ENCODE results near the gene MCRS1.

Gene MCRS1

DNA sequence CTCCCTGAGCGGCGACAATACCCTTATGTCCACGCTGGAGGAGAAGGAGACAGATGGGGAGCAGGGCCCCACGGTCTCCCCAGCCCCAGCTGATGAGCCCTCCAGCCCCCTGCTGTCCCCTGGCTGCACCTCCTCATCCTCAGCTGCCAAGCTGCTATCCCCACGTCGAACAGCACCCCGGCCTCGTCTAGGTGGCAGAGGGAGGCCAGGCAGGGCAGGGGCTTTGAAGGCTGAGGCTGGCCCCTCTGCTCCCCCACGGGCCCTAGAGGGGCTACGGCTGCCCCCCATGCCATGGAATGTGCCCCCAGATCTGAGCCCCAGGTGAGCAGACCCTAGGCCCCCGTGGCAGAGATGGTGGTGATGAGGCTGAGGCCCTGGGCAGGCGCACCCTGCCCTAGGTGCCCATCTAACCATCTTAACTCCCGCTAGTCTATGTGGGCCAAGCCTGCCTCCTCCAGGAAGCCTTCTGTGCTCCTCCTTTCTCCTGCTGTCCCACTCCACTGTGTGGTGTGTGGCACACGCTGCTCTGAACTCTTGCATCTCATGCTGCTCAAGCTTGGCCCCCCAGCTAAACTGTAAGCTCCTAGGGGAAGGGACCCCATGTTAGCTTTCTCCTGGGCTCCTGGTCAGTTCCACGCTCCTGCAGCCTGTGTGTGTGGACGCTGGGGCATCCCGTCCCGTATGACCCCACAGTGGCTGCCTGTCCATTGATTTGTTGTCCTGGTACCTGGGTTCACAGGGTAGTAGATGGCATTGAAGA lies 12.1 kb downstream of the MCRS1 start:
- DNase-seq (ENCODE audit: low spot score): no peak

- DNase-seq (ENCODE audit: low spot score): no peak
Measured at GRCh38 chr12:49554266-49554665, 13.7 kb downstream of the MCRS1 start.

- DNase-seq (ENCODE audit: low spot score): peak; percentile 59
Measured at GRCh38 chr12:49553512-49554088, 14.3 kb downstream of the MCRS1 start.

DNA sequence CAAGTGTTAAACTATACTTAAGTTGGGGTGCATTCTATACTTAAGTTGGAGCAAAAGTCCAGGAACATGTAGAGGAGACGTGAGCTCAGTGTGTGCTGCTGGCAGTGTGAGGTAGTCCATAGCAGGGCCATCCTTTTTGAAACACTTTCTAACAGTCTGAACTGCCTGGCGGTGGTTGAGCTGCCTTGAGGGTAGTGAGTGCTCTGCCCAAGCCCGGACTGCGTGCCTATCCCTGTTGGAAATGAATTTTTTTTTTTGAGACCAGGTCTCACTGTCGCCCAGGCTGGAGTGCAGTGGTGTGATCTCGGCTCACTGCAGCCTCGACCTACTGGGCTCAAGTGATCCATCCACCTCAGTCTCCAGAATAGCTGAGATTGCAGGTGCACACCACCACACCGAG lies 15.0 kb downstream of the MCRS1 start:
- no peak for DNase-seq (ENCODE audit: low spot score)

DNA sequence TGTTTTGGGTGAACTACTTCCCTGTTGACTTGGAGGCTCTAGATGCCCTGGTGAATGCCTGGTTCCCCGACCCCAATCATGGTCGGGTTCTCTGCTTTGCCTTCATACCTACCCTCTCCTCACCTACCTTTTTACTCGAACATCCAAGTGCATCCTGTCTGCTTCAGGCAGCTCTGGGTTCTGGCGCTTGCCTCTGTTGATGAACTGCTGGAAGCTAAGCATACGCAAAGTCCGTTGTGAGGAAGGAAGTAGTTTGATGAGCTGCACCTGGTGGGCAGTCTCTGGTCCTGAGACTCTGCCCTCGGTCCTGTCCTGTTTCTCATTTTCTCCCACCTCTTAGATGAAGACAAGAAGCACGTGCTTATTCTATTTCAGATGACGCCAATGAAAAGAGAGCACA lies 15.5 kb downstream of the MCRS1 start:
- no peak for DNase-seq (ENCODE audit: low spot score)

GRCh38 chr12:49552014-49552413 lies 15.9 kb downstream of the MCRS1 start:
- DNase-seq (ENCODE audit: low spot score): no peak

GRCh38 chr12:49550693-49551252 lies 17.2 kb downstream of the MCRS1 start:
- DNase-seq (ENCODE audit: low spot score): no peak

DNA sequence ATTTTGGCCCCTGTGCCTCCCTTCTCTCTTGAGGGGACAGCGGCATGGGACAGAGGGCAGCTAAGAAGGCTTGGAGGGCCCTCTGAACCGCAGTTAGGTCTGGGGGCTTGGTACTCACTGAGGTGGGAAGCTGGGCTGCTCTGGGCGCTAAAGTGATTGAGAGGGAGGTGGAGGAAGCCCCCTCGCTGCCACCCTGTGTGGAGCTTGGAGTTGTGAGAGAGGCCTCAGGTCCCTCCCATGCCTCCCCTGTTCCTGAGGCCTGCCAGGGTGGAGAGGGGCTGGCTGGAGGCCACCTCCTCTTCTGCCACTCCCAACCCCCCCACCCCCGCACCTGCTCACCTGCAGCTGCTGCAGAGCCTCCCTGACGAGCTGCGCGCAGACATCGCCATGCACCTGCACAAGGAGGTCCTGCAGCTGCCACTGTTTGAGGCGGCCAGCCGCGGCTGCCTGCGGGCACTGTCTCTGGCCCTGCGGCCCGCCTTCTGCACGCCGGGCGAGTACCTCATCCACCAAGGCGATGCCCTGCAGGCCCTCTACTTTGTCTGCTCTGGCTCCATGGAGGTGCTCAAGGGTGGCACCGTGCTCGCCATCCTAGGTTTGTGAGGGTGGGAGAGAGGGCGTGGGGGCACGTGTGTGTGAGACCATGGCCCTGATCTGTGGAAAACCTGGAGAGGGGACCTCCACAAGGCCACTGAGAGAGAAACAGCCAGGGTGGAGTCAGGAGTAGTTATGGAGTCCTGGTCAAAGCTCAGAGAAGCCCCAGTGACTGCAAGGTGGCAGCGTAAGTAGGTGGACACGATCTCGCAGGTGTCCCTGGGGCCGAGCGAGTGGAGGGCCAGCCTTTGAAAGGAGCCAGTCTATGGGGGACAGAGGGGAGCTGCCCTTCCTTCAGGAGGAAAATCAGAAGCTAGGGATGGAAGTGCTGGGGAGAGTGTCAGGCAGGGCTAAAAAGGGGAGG lies 17.9 kb downstream of the MCRS1 start:
- DNase-seq (ENCODE audit: low spot score): no peak

DNA sequence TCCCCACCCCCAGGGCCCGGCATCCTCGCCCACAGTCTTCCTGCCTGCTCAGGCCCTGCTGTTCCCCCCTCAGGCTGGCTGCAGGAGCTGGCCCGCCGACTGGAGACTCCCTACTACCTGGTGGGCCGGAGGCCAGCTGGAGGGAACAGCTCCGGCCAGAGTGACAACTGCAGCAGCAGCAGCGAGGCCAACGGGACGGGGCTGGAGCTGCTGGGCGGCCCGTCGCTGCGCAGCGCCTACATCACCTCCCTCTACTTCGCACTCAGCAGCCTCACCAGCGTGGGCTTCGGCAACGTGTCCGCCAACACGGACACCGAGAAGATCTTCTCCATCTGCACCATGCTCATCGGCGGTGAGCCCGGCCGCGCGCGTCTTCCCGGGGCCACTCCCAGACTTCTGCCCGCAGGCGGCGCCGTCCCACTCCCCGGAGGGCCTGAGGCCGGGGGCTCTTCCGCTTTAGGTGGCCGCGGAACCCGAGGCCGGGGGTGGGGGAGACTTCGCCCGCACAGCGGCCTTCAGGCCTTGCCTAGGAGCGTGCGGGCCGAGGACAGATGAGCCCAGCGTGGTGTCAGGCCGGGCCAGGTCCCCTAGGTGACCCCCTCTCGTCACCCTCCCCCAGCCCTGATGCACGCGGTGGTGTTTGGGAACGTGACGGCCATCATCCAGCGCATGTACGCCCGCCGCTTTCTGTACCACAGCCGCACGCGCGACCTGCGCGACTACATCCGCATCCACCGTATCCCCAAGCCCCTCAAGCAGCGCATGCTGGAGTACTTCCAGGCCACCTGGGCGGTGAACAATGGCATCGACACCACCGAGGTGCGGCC lies 18.9 kb downstream of the MCRS1 start:
- peak; percentile 9 for DNase-seq (ENCODE audit: low spot score)

- DNase-seq (ENCODE audit: low spot score): no peak
Measured at GRCh38 chr12:49548481-49548821, 19.5 kb downstream of the MCRS1 start.

DNA sequence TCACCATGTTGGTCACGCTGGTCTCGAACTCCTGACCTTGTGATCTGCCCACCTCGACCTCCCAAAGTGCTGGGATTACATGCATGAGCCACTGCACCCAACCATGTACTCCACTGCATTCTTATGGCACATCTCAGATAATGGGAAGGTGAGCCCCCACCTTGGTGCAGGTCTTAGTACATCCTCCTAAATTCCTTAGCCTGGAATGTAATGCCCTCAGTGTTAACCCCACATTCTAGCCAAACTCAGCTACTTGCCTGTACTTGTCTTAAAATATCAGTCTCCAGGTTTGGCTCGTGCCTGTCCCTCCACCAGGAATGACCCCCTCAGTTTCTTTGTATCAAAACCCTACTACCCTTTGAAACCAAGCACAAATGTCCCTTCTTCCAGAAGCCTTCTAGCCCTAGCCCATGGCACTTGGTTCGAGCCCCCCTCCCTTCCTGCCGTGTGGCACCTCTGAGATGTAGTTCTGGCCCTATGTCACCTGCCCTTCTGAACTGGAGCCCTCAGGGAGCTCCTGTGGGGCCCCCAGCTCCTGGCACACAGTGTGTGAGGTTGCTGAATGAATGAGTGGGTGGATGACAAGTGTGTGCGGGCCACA lies 20.8 kb downstream of the MCRS1 start:
- DNase-seq (ENCODE audit: low spot score): no peak

- no peak for DNase-seq (ENCODE audit: low spot score)
Measured at GRCh38 chr12:49546481-49546880, 21.5 kb downstream of the MCRS1 start.

DNA sequence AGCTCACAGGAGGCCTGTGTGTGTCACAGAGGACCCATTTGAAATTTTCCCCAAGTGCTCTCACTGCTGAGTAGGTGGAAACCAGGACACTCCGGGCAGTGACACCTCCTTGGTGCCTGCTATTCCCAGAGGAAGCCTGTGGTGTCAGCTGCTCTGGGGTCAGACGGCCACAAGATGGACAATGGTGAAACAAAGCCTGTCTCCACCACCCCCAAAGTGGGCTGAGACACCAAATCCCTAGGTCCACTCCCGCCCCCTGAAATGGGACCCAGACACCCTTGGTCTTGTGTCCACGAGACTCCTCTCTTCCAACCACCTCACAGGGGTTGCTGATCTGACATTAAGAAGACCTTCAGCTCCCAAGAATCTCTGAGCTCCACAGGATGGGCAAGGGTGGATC lies 22.1 kb downstream of the MCRS1 start:
- no peak for DNase-seq (ENCODE audit: low spot score)

DNA sequence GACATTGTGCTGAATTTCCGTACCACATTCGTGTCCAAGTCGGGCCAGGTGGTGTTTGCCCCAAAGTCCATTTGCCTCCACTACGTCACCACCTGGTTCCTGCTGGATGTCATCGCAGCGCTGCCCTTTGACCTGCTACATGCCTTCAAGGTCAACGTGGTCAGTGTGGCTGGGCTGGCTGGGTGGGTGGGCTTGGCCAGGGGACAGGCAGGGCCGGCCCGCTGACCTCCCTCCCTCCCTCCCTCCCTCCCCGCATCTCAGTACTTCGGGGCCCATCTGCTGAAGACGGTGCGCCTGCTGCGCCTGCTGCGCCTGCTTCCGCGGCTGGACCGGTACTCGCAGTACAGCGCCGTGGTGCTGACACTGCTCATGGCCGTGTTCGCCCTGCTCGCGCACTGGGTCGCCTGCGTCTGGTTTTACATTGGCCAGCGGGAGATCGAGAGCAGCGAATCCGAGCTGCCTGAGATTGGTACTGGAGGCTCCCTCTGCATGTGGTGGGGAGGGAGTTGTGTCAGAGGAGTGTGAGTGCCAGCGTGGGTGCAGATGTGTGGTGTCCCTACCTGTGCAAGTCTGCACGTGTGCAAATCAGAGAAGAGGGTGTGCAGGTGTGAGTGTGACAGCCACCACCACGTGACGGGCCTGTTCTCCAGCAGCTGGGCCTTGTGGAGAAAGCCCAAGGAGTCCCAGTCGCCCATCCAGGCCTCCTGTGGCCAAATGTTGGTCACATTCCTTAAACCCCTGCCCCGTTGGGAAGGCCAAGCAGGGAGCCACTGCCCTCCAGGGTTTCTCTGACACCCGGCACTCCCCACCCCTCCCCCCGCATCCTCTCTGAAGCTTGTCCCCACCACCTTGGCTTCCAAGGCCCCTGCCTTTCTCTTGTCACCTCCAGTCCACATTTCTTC lies 23.8 kb downstream of the MCRS1 start:
- DNase-seq (ENCODE audit: low spot score): no peak

GRCh38 chr12:49543221-49543913 lies 24.6 kb downstream of the MCRS1 start:
- DNase-seq (ENCODE audit: low spot score): no peak

DNA sequence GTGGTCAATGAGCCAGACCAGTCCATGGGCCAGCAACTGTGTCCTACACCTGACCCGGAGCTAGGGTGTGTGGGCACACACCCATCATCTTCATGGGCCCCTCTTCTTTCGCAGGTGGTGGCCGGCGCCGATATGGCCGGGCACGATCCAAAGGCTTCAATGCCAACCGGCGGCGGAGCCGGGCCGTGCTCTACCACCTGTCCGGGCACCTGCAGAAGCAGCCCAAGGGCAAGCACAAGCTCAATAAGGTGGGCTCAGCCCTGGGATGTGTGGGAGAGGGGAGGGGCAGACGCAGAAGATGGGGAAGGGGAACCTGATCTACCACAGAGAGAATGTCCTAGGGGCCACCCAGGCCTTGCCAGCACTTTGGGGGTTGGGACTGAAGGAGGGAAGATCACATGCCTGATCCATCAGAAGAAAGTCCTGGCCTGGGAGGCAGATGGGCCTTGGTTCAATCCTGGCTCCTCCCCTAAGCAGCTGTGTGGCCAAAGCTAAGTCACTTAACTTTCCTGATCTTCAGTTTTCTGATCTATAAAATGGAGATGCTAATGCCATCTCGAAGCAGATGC lies 25.3 kb downstream of the MCRS1 start:
- no peak for DNase-seq (ENCODE audit: low spot score)

DNA sequence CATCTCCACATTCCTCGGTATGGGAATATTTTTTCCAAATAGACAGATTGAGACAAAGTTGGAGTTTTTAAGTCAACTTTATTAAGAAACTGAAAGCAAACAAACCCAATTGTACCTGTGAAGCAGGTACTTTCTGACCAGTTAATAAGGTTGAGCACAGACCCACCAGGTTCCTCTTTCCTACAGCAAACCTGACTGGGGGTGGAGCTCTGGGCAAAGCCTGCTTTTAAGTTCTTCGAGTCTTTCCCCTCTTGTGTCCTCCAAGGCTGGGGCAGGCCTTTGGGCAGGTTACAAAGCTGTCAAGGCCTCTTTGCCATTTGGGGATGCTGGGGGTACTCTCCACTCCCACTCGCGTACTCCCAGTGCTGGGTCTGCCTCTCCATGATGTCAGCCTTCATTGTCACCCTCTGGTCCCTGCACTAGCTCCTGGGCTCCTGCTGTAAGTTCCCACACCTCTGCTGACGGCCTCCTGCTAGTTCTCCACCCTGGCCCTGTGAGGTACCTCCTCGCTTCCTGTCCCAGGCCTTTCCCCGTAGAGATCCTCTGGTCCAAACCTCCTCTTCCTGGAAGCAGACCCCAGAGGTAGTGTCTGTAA lies 25.9 kb downstream of the MCRS1 start:
- no peak for DNase-seq (ENCODE audit: low spot score)

- DNase-seq (ENCODE audit: low spot score): no peak
Measured at GRCh38 chr12:49541140-49541861, 26.6 kb downstream of the MCRS1 start.
